Right lung (tissue), 5 donors: ENCODE results near the gene SMC1B. TPM values are rescaled to one million over a fixed set of nuclear protein-coding genes. Genes with fewer than 3 reads are reported as not detected.

Experiments used
- DNase-seq, 2 donors: peaks; one replicate each; pipeline ENCODE4 v3.0.0-alpha.2; 2013
- polyA plus RNA-seq, 5 donors: library from polyadenylated mRNA; unstranded; fragments of 120-200 nt; gene quantifications; one replicate each; pipeline versions ENCODE4 v1.2.1 to v1.2.3, GENCODE V29; 2013; ENCODE audit warnings: inconsistent platforms in 1 of 5, low replicate concordance in 1 of 5; ENCODE audit not compliant: insufficient read length in 5 of 5, insufficient read depth in 1 of 5

Gene SMC1B
- polyA plus RNA-seq, 5 donors: 0.22 to 0.37 (median 0.24) TPM

GRCh38 chr22:45322873-45323525 lies 90.4 kb downstream of the SMC1B start:
- no peak for DNase-seq

GRCh38 chr22:45321827-45322226 lies 91.6 kb downstream of the SMC1B start:
- no peak for DNase-seq

GRCh38 chr22:45320357-45320976 lies 92.9 kb downstream of the SMC1B start:
- no peak for DNase-seq

GRCh38 chr22:45319324-45319685 lies 94.1 kb downstream of the SMC1B start:
- DNase-seq: peak; percentile 83

GRCh38 chr22:45318558-45319323 lies 94.7 kb downstream of the SMC1B start:
- peak; percentile 45 to 74 for DNase-seq

- DNase-seq: peak; percentile 76 to 83
Measured at GRCh38 chr22:45318168-45318557, 95.2 kb downstream of the SMC1B start.

- no peak for DNase-seq
Measured at GRCh38 chr22:45317551-45318167, 95.7 kb downstream of the SMC1B start.

GRCh38 chr22:45316796-45317526 lies 96.4 kb downstream of the SMC1B start:
- DNase-seq: no peak

- DNase-seq: no peak
Measured at GRCh38 chr22:45314786-45315185, 98.6 kb downstream of the SMC1B start.

GRCh38 chr22:45314054-45314721 lies 99.2 kb downstream of the SMC1B start:
- DNase-seq: no peak

- DNase-seq: no peak
Measured at GRCh38 chr22:45312856-45313255, 100.5 kb downstream of the SMC1B start.

GRCh38 chr22:45312415-45312814 lies 101.0 kb downstream of the SMC1B start:
- DNase-seq: no peak

GRCh38 chr22:45310977-45311531 lies 102.3 kb downstream of the SMC1B start:
- no peak for DNase-seq

- no peak for DNase-seq
Measured at GRCh38 chr22:45310331-45310976, 102.9 kb downstream of the SMC1B start.

- DNase-seq: peak; percentile 96 to 97
Measured at GRCh38 chr22:45309422-45310227, 103.8 kb downstream of the SMC1B start, which contains the start of gene FAM118A. FAM118A (plus strand) TSS chr22:45309934; CDS start chr22:45322380, 12,446 bp downstream.

GRCh38 chr22:45308957-45309421 lies 104.4 kb downstream of the SMC1B start:
- no peak for DNase-seq

- DNase-seq: no peak
Measured at GRCh38 chr22:45308391-45308956, 104.9 kb downstream of the SMC1B start.

- no peak for DNase-seq
Measured at GRCh38 chr22:45306139-45306538, 107.3 kb downstream of the SMC1B start.
